GM23248 (cell line): ENCODE data around the gene THSD4. TPM values are rescaled to one million over a fixed set of nuclear protein-coding genes. Genes with fewer than 3 reads are reported as not detected.

Experiments used
- DNase-seq: peaks from one replicate; pipeline ENCODE4 v3.0.0-alpha.2; 2015
- H2AFZ ChIP-seq: fragments of 200-600 bp; sonication (generic); 2 replicates; pipeline ENCODE4 v1.6.1; 2016; ENCODE audit warnings: antibody characterized with exemption
- H3F3A ChIP-seq: fragments of 200-600 bp; sonication (generic); 2 replicates; pipeline ENCODE4 v1.6.1; 2016; ENCODE audit warnings: mild to moderate bottlenecking, antibody characterized with exemption, mixed run types; ENCODE audit not compliant: insufficient read depth
- H3K27ac ChIP-seq: fragments of 200-600 bp; sonication (generic); 2 replicates; pipeline ENCODE4 v1.5.1; 2016; ENCODE audit warnings: mild to moderate bottlenecking
- H3K27me3 ChIP-seq: fragments of 200-600 bp; sonication (generic); replicated peaks from 2 replicates; pipeline ENCODE4 v1.6.1; 2016; ENCODE audit warnings: mild to moderate bottlenecking; ENCODE audit not compliant: insufficient read depth
- H3K36me3 ChIP-seq: fragments of 200-600 bp; sonication (generic); 2 replicates; pipeline ENCODE4 v1.6.1; 2016; ENCODE audit warnings: low read depth, mild to moderate bottlenecking
- H3K4me1 ChIP-seq: fragments of 200-600 bp; sonication (generic); 2 replicates; pipeline ENCODE4 v1.6.1; 2016; ENCODE audit warnings: mild to moderate bottlenecking; ENCODE audit not compliant: insufficient read depth
- H3K4me2 ChIP-seq: fragments of 200-600 bp; sonication (generic); one replicate; pipeline ENCODE4 v1.6.1; 2016; ENCODE audit warnings: mild to moderate bottlenecking; ENCODE audit not compliant: unreplicated experiment
- H3K4me3 ChIP-seq: fragments of 200-600 bp; sonication (generic); 2 replicates; pipeline ENCODE4 v1.5.1; 2016; ENCODE audit warnings: mild to moderate bottlenecking
- H3K79me2 ChIP-seq: fragments of 200-600 bp; sonication (generic); 2 replicates; pipeline ENCODE4 v1.6.1; 2016; ENCODE audit warnings: mild to moderate bottlenecking; ENCODE audit not compliant: insufficient read depth
- H3K9ac ChIP-seq: fragments of 200-600 bp; sonication (generic); 2 replicates; pipeline ENCODE4 v1.6.1; 2016; ENCODE audit warnings: mild to moderate bottlenecking
- H3K9me2 ChIP-seq: fragments of 200-600 bp; sonication (generic); 2 replicates; pipeline ENCODE4 v1.6.1; 2016; ENCODE audit warnings: mixed run types, mild to moderate bottlenecking, moderate library complexity; ENCODE audit not compliant: insufficient read depth
- H3K9me3 ChIP-seq: fragments of 200-600 bp; sonication (generic); one replicate; pipeline ENCODE4 v1.6.1; 2017; ENCODE audit warnings: low read depth
- H4K20me1 ChIP-seq: fragments of 200-600 bp; sonication (generic); 2 replicates; pipeline ENCODE4 v1.6.0; 2016; ENCODE audit not compliant: insufficient read depth
- EZH2 ChIP-seq: fragments of 200-600 bp; sonication (generic); IDR thresholded peaks from 2 replicates; pipeline ENCODE4 v1.6.1; 2018; ENCODE audit warnings: antibody characterized with exemption, mild to moderate bottlenecking; ENCODE audit not compliant: insufficient read depth, poor library complexity, severe bottlenecking
- EZH2phosphoT487 ChIP-seq: fragments of 200-600 bp; sonication (generic); IDR thresholded peaks from 2 replicates; pipeline ENCODE4 v1.6.1; 2018; ENCODE audit warnings: antibody characterized with exemption, moderate library complexity, mild to moderate bottlenecking, low read depth; ENCODE audit not compliant: insufficient read depth
- WGBS, 2 experiments: methylation state at CpG; one replicate each; pipeline ENCODE4 v1.1.6; 2015 to 2017; ENCODE audit warnings: low lambda C conversion rate in 2 of 2, low coverage in 1 of 2; ENCODE audit errors: missing lambda C conversion rate in 2 of 2; 5-methylcytosine and 5-hydroxymethylcytosine counted together
- in situ Hi-C: fragments of 300-500 bp; cut with MboI; formaldehyde crosslinking; loops from 2 replicates; pipeline ENCODE4 v1.15.0; 2020
- polyA plus RNA-seq: library from polyadenylated mRNA; unstranded; fragments of >200 nt; fragmentation: Nextera tagmentation; extraction: Ambion mirVana; gene quantifications from 2 replicates; pipeline ENCODE4 v1.2.1, GENCODE V29; 2016
- total RNA-seq: library from RNA; depleted of rRNA; stranded (reverse); fragments of >200 nt; shearing (Covaris generic); gene quantifications from 2 replicates; pipeline ENCODE4 v1.2.3, GENCODE V29; 2014

THSD4 gene
- total and polyA plus RNA-seq, 2 experiments from 2014 or later, result 14.2 to 58.9 TPM

GRCh38 chr15:71141572-71141971, 26.3 kb downstream of the THSD4 start:
- 87% methylated on average over 5 of the region's 5 CpGs for WGBS, 2 experiments
- no peak overlapping the region for H3K4me2 ChIP-seq
- peaks cover 8% of the 10 kb centered on the region for H3K4me1 ChIP-seq
- H3F3A ChIP-seq, result peaks cover 10% of the 10 kb centered on the region; the same call in 1 of the 2 replicates
- H3K9me2 ChIP-seq, result no peaks in the 10 kb centered on the region
- H4K20me1 ChIP-seq, result no peaks in the 10 kb centered on the region
- H3K27me3 ChIP-seq, result no peaks in the 10 kb centered on the region
- DNase-seq, result no peak
- H2AFZ ChIP-seq, result no peak overlapping the region
- TF ChIP-seq EZH2phosphoT487 (no peak), EZH2 (no peak)
- H3K27ac ChIP-seq, result no peak overlapping the region
- peaks cover 64% of the 10 kb centered on the region for H3K79me2 ChIP-seq
- H3K4me3 ChIP-seq, result no peak overlapping the region
- no peaks in the 10 kb centered on the region for H3K9me3 ChIP-seq
- no peaks in the 10 kb centered on the region; the same call in 1 of the 2 replicates for H3K36me3 ChIP-seq
- in situ Hi-C loops, result no loop called here
- H3K9ac ChIP-seq, result no peak overlapping the region

GRCh38 chr15:71142780-71143179, 27.5 kb downstream of the THSD4 start:
- Histone ChIP-seq H3K4me3 (no peak overlapping the region), H3K79me2 (peaks cover 55% of the 10 kb centered on the region), H3K4me2 (no peak overlapping the region), H3K9ac (no peak overlapping the region), H3K9me2 (no peaks in the 10 kb centered on the region), H3K27ac (no peak overlapping the region), H4K20me1 (no peaks in the 10 kb centered on the region), H3K27me3 (no peaks in the 10 kb centered on the region), H3K4me1 (no peaks in the 10 kb centered on the region), H2AFZ (no peak overlapping the region), H3K36me3 (no peaks in the 10 kb centered on the region; the same call in 1 of the 2 replicates), H3K9me3 (no peaks in the 10 kb centered on the region), H3F3A (no peaks in the 10 kb centered on the region)
- in situ Hi-C loops, result no loop called here
- no peak for TF ChIP-seq EZH2phosphoT487
- WGBS, 2 experiments, result 74 to 76% methylated on average over 3 of the region's 3 CpGs
- DNase-seq, result no peak

- no peaks in the 10 kb centered on the region for H3F3A ChIP-seq
- H3K27me3 ChIP-seq, result no peaks in the 10 kb centered on the region
- no peak overlapping the region for H3K4me2 ChIP-seq
- H3K4me3 ChIP-seq, result no peak overlapping the region
- H3K27ac ChIP-seq, result no peak overlapping the region
- no peak for DNase-seq
- WGBS, 2 experiments, result 83 to 84% methylated on average over 10 of the region's 10 CpGs
- no peak overlapping the region for H3K9ac ChIP-seq
- H3K79me2 ChIP-seq, result peaks cover 52% of the 10 kb centered on the region
- no peaks in the 10 kb centered on the region for H3K9me2 ChIP-seq
- TF ChIP-seq EZH2phosphoT487, result no peak
- TF ChIP-seq EZH2, result no peak
- in situ Hi-C loops, result no loop called here
- H3K4me1 ChIP-seq, result no peaks in the 10 kb centered on the region
- no peaks in the 10 kb centered on the region for H4K20me1 ChIP-seq
- peaks cover 3% of the 10 kb centered on the region; the same call in 1 of the 2 replicates for H3K36me3 ChIP-seq
- no peak overlapping the region for H2AFZ ChIP-seq
- H3K9me3 ChIP-seq, result no peaks in the 10 kb centered on the region
These were observed 28.4 kb downstream of the THSD4 start for GRCh38 chr15:71143373-71144310.

- Histone ChIP-seq H3K79me2 (peaks cover 43% of the 10 kb centered on the region), H3K27ac (no peak overlapping the region), H3K4me1 (peaks cover 12% of the 10 kb centered on the region), H3K9me3 (no peaks in the 10 kb centered on the region), H3K36me3 (peaks cover 3% of the 10 kb centered on the region; the same call in 1 of the 2 replicates), H2AFZ (no peak overlapping the region), H3K4me3 (no peak overlapping the region), H3K4me2 (no peak overlapping the region), H3K27me3 (no peaks in the 10 kb centered on the region), H3K9ac (no peak overlapping the region), H4K20me1 (no peaks in the 10 kb centered on the region), H3K9me2 (no peaks in the 10 kb centered on the region), H3F3A (peaks cover 6% of the 10 kb centered on the region)
- in situ Hi-C loops, result no loop called here
- 73 to 77% methylated on average over 2 of the region's 2 CpGs for WGBS, 2 experiments
- TF ChIP-seq EZH2, result no peak
- TF ChIP-seq EZH2phosphoT487, result no peak
- DNase-seq, result no peak
These were observed 30.4 kb downstream of the THSD4 start for GRCh38 chr15:71145648-71146047.
